ENCODE measurements around the gene F8A2.
"Not testable (repeated sequence)": the region's sequence is repeated elsewhere in the genome, so short reads cannot be mapped to it uniquely, and the experiment has no call there.

DNA sequence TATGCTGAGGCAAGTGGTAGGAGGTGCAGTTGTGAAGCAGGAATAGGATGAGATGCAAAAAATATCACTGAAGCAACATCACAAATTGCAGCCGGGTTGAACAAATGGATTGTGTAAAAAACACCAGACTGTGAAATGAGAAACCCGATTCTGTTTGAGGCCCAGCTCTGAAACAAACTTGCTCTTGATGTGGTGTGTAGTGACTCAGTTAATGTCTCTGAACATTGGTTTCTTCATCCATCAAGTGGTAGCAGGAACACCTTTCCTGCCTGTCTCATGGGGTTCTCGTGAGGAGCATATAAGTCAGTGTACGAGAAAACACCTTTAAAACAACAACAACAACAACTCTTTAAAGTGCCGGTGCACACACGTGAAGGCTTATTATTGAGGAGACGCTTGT, 18.2 kb upstream of the F8A2 start:
- not testable (repeated sequence) for TF ChIP-seq TCF12 (IDR thresholded peaks at IDR 0.05); TEAD4 (IDR thresholded peaks at IDR 0.05; ENCODE audit: borderline replicate concordance, insufficient read depth); RXRA (IDR thresholded peaks at IDR 0.05; ENCODE audit: borderline replicate concordance, low read depth)
